ENCODE measurements around the gene FAM204A.

DNA sequence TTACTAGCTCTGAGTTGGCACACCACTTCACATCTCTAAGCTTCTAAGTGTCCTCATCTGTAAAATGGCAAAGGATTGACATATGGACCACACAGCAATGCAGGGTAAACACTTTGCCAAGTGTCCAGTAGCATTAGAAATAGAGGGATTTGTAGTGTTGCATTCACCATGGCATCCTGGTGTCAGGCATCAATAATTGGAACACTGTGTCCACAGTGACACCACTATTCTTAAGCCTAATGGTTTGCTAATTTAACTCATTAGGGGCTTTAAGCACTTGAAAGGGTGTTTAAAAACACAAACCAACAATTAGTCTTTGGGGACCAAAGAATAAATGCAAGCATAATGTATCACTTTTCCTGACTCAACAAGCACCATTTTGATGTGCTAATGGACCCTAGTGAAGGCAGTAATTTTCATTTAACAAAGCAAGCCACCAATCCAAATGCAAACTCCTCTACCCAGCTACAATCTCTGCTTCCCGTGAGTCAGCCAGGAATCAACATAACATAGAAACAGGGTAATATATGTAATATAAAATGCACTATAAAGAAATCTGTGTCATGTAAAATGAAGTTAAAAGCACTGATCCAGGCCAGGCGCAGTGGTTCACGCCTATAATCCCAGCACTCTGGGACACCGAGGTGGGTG, 75.9 kb downstream of the FAM204A start:
- TF ChIP-seq, protein P1, sequence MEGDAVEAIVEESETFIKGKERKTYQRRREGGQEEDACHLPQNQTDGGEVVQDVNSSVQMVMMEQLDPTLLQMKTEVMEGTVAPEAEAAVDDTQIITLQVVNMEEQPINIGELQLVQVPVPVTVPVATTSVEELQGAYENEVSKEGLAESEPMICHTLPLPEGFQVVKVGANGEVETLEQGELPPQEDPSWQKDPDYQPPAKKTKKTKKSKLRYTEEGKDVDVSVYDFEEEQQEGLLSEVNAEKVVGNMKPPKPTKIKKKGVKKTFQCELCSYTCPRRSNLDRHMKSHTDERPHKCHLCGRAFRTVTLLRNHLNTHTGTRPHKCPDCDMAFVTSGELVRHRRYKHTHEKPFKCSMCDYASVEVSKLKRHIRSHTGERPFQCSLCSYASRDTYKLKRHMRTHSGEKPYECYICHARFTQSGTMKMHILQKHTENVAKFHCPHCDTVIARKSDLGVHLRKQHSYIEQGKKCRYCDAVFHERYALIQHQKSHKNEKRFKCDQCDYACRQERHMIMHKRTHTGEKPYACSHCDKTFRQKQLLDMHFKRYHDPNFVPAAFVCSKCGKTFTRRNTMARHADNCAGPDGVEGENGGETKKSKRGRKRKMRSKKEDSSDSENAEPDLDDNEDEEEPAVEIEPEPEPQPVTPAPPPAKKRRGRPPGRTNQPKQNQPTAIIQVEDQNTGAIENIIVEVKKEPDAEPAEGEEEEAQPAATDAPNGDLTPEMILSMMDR (conservative IDR thresholded peaks at IDR 0.05) = no peak
- no peak for TF ChIP-seq ZFX (IDR thresholded peaks at IDR 0.05)
